ENCODE results near the gene MAP3K7. TPM values are rescaled to one million over a fixed set of nuclear protein-coding genes. Genes with fewer than 3 reads are reported as not detected.

The MAP3K7 gene
- total RNA-seq, 2 experiments from 2014 or later: 27.5 to 32.6 TPM

GRCh38 chr6:90494067-90494780, 92.6 kb downstream of the MAP3K7 start:
- ChIA-PET CTCF (interaction anchor here (1.4 kb wide), 1 partner anchor 14 kb away, joined by 6 read pairs; no protein-coding TSS in a partner anchor), POLR2A (no interaction called here)
- ATAC-seq (no peak), DNase-seq (no peak)
- intact Hi-C loops (cut with DNase I, micrococcal nuclease): no loop called here
- Mint-ChIP-seq H3K4me3 (no peak overlapping the region), H3K27ac (no peak overlapping the region), H3K36me3 (ENCODE audit: low read depth) (no peaks in the 10 kb centered on the region), H3K4me1 (peaks cover 6% of the 10 kb centered on the region), H3K9me3 (ENCODE audit: low read depth) (no peaks in the 10 kb centered on the region), H3K27me3 (peaks cover 6% of the 10 kb centered on the region)

GRCh38 chr6:90493332-90493731, 93.5 kb downstream of the MAP3K7 start:
- no peak overlapping the region for H3K4me3 Mint-ChIP-seq
- no peak overlapping the region for H3K27ac Mint-ChIP-seq
- POLR2A ChIA-PET: no interaction called here
- peaks cover 6% of the 10 kb centered on the region for H3K4me1 Mint-ChIP-seq
- ATAC-seq: peak; percentile 51
- CTCF ChIA-PET: interaction anchor here (0.6 to 1.4 kb wide), 2 partner anchors 14 to 248 kb away, joined by 3 to 6 read pairs; no protein-coding TSS in a partner anchor
- H3K27me3 Mint-ChIP-seq: peaks cover 6% of the 10 kb centered on the region
- intact Hi-C loops (cut with DNase I, micrococcal nuclease): no loop called here
- no peaks in the 10 kb centered on the region for H3K9me3 Mint-ChIP-seq (ENCODE audit: low read depth)
- no peak for DNase-seq
- H3K36me3 Mint-ChIP-seq (ENCODE audit: low read depth): no peaks in the 10 kb centered on the region

GRCh38 chr6:90492798-90493197, 94.1 kb downstream of the MAP3K7 start:
- ChIA-PET CTCF (interaction anchor here (0.6 to 1.4 kb wide), 5 partner anchors 13 to 770 kb away, joined by 3 to 6 read pairs (median 3); no protein-coding TSS in a partner anchor), POLR2A (no interaction called here)
- H3K36me3 Mint-ChIP-seq (ENCODE audit: low read depth): no peaks in the 10 kb centered on the region
- H3K9me3 Mint-ChIP-seq (ENCODE audit: low read depth): no peaks in the 10 kb centered on the region
- ATAC-seq (no peak), DNase-seq (no peak)
- intact Hi-C loops (cut with DNase I, micrococcal nuclease): no loop called here
- peaks cover 6% of the 10 kb centered on the region for H3K4me1 Mint-ChIP-seq
- H3K4me3 Mint-ChIP-seq: no peak overlapping the region
- H3K27ac Mint-ChIP-seq: no peak overlapping the region
- H3K27me3 Mint-ChIP-seq: peaks cover 7% of the 10 kb centered on the region

GRCh38 chr6:90492369-90492768, 94.5 kb downstream of the MAP3K7 start:
- Mint-ChIP-seq H3K36me3 (ENCODE audit: low read depth) (no peaks in the 10 kb centered on the region), H3K9me3 (ENCODE audit: low read depth) (no peaks in the 10 kb centered on the region), H3K27ac (no peak overlapping the region), H3K4me1 (peaks cover 6% of the 10 kb centered on the region), H3K27me3 (peaks cover 9% of the 10 kb centered on the region), H3K4me3 (no peak overlapping the region)
- ATAC-seq (no peak), DNase-seq (no peak)
- CTCF ChIA-PET: interaction anchor here (0.6 to 1.0 kb wide), 3 partner anchors 13 to 770 kb away, joined by 3 to 4 read pairs (median 3); no protein-coding TSS in a partner anchor
- POLR2A ChIA-PET: no interaction called here
- intact Hi-C loops (cut with DNase I, micrococcal nuclease): no loop called here

GRCh38 chr6:90490030-90490716, 96.7 kb downstream of the MAP3K7 start:
- Mint-ChIP-seq H3K27me3 (peaks cover 9% of the 10 kb centered on the region), H3K27ac (no peak overlapping the region), H3K9me3 (ENCODE audit: low read depth) (peaks cover 8% of the 10 kb centered on the region), H3K4me3 (no peak overlapping the region), H3K36me3 (ENCODE audit: low read depth) (no peaks in the 10 kb centered on the region), H3K4me1 (peaks cover 16% of the 10 kb centered on the region)
- no peak for ATAC-seq
- intact Hi-C loops (cut with DNase I, micrococcal nuclease): no loop called here
- CTCF ChIA-PET: interaction anchor here (0.5 to 4.2 kb wide), 5 partner anchors 9 to 799 kb away, joined by 3 to 16 read pairs (median 3); no protein-coding TSS in a partner anchor
- POLR2A ChIA-PET: no interaction called here
- DNase-seq: no peak

- H3K27me3 Mint-ChIP-seq: peaks cover 8% of the 10 kb centered on the region
- no peak overlapping the region for H3K4me3 Mint-ChIP-seq
- ATAC-seq: no peak
- ChIA-PET POLR2A (no interaction called here), CTCF (interaction anchor here (4.2 kb wide), 1 partner anchor 10 kb away, joined by 16 read pairs; no protein-coding TSS in a partner anchor)
- no peaks in the 10 kb centered on the region for H3K36me3 Mint-ChIP-seq (ENCODE audit: low read depth)
- peaks cover 8% of the 10 kb centered on the region for H3K9me3 Mint-ChIP-seq (ENCODE audit: low read depth)
- no peak overlapping the region for H3K27ac Mint-ChIP-seq
- intact Hi-C loops (cut with DNase I, micrococcal nuclease): no loop called here
- H3K4me1 Mint-ChIP-seq: peaks cover 27% of the 10 kb centered on the region
- no peak for DNase-seq
Observed at GRCh38 chr6:90488816-90489215, 98.1 kb downstream of the MAP3K7 start.

- H3K9me3 Mint-ChIP-seq (ENCODE audit: low read depth): peaks cover 17% of the 10 kb centered on the region
- H3K27me3 Mint-ChIP-seq: peaks cover 3% of the 10 kb centered on the region
- CTCF ChIA-PET: interaction anchor here (1.1 kb wide), 1 partner anchor 12 kb away, joined by 3 read pairs; no protein-coding TSS in a partner anchor
- no peak overlapping the region for H3K4me3 Mint-ChIP-seq
- H3K27ac Mint-ChIP-seq: peak overlapping the region; percentile 40
- ATAC-seq (peak; percentile 26), DNase-seq (no peak)
- H3K36me3 Mint-ChIP-seq (ENCODE audit: low read depth): peaks cover 3% of the 10 kb centered on the region
- peaks cover 26% of the 10 kb centered on the region for H3K4me1 Mint-ChIP-seq
- intact Hi-C loops (cut with DNase I, micrococcal nuclease): no loop called here
- POLR2A ChIA-PET: interaction anchor here (1.0 kb wide), 1 partner anchor 87 kb away, joined by 3 read pairs; no protein-coding TSS in a partner anchor
Observed at GRCh38 chr6:90485635-90486277, 101.1 kb downstream of the MAP3K7 start.

- ATAC-seq: no peak
- Mint-ChIP-seq H3K4me1 (peaks cover 26% of the 10 kb centered on the region), H3K4me3 (no peak overlapping the region), H3K27ac (no peak overlapping the region), H3K9me3 (ENCODE audit: low read depth) (peaks cover 17% of the 10 kb centered on the region), H3K27me3 (peaks cover 3% of the 10 kb centered on the region), H3K36me3 (ENCODE audit: low read depth) (peaks cover 3% of the 10 kb centered on the region)
- CTCF ChIA-PET: interaction anchor here (0.6 kb wide), 1 partner anchor 110 kb away, joined by 3 read pairs; no protein-coding TSS in a partner anchor
- intact Hi-C loops (cut with DNase I, micrococcal nuclease): no loop called here
- POLR2A ChIA-PET: interaction anchor here (0.6 kb wide), 1 partner anchor 92 kb away, joined by 3 read pairs; no protein-coding TSS in a partner anchor
- DNase-seq: no peak
Observed at GRCh38 chr6:90484903-90485302, 102.0 kb downstream of the MAP3K7 start.

- H3K4me3 Mint-ChIP-seq: no peak overlapping the region
- H3K27me3 Mint-ChIP-seq: peaks cover 3% of the 10 kb centered on the region
- H3K27ac Mint-ChIP-seq: no peak overlapping the region
- peaks cover 17% of the 10 kb centered on the region for H3K9me3 Mint-ChIP-seq (ENCODE audit: low read depth)
- POLR2A ChIA-PET: interaction anchor here (0.6 kb wide), 1 partner anchor 91 kb away, joined by 3 read pairs; no protein-coding TSS in a partner anchor
- peaks cover 27% of the 10 kb centered on the region for H3K4me1 Mint-ChIP-seq
- peaks cover 3% of the 10 kb centered on the region for H3K36me3 Mint-ChIP-seq (ENCODE audit: low read depth)
- CTCF ChIA-PET: interaction anchor here (0.6 kb wide), 1 partner anchor 110 kb away, joined by 3 read pairs; no protein-coding TSS in a partner anchor
- intact Hi-C loops (cut with DNase I, micrococcal nuclease): no loop called here
- ATAC-seq (peak; percentile 37), DNase-seq (no peak)
Observed at GRCh38 chr6:90484385-90484784, 102.5 kb downstream of the MAP3K7 start.

GRCh38 chr6:90483956-90484355, 102.9 kb downstream of the MAP3K7 start:
- Mint-ChIP-seq H3K36me3 (ENCODE audit: low read depth) (peaks cover 3% of the 10 kb centered on the region), H3K27ac (no peak overlapping the region), H3K27me3 (peaks cover 3% of the 10 kb centered on the region), H3K9me3 (ENCODE audit: low read depth) (peaks cover 17% of the 10 kb centered on the region), H3K4me3 (no peak overlapping the region), H3K4me1 (peaks cover 32% of the 10 kb centered on the region)
- ChIA-PET POLR2A (no interaction called here), CTCF (interaction anchor here (0.6 to 1.0 kb wide), 3 partner anchors 97 to 180 kb away, joined by 3 read pairs; no protein-coding TSS in a partner anchor)
- ATAC-seq (no peak), DNase-seq (no peak)
- intact Hi-C loops (cut with DNase I, micrococcal nuclease): no loop called here

Data from activated CD4-positive, alpha-beta T cell treated with anti-CD3 and anti-CD28 coated beads for 36 hours (primary cell).